GM23338 (cell line): Measurements from ENCODE around the gene ABHD16A. TPM values are rescaled to one million over a fixed set of nuclear protein-coding genes. Genes with fewer than 3 reads are reported as not detected.

Experiments
- ATAC-seq: fragments of 200-7000 bp; cut with Tn5 transposase; 3 replicates; pipeline ENCODE4 v1.9.1; 2020
- DNase-seq: peaks from one replicate; pipeline ENCODE4 v3.0.0-alpha.2; 2015; ENCODE audit warnings: low spot score
- H2AFZ ChIP-seq: fragments of 200-600 bp; sonication (generic); 2 replicates; pipeline ENCODE4 v1.8.0; 2016; ENCODE audit warnings: antibody characterized with exemption, mild to moderate bottlenecking, moderate library complexity
- H3F3A ChIP-seq: fragments of 200-600 bp; sonication (generic); replicated peaks from 2 replicates; pipeline ENCODE4 v1.8.0; 2017; ENCODE audit warnings: antibody characterized with exemption, mixed run types, low read depth
- H3K27ac ChIP-seq: fragments of 200-600 bp; sonication (generic); 2 replicates; pipeline ENCODE4 v1.6.1; 2016; ENCODE audit warnings: low read depth
- H3K27me3 ChIP-seq: fragments of 200-600 bp; sonication (generic); 2 replicates; pipeline ENCODE4 v1.8.0; 2016; ENCODE audit warnings: mild to moderate bottlenecking, mixed run types, moderate library complexity; ENCODE audit not compliant: insufficient read depth
- H3K36me3 ChIP-seq: fragments of 200-600 bp; sonication (generic); 2 replicates; pipeline ENCODE4 v1.8.0; 2016; ENCODE audit warnings: mild to moderate bottlenecking; ENCODE audit not compliant: insufficient read depth
- H3K4me1 ChIP-seq: fragments of 200-600 bp; sonication (generic); 2 replicates; pipeline ENCODE4 v1.8.0; 2016; ENCODE audit warnings: mild to moderate bottlenecking, moderate library complexity; ENCODE audit not compliant: insufficient read depth
- H3K4me2 ChIP-seq: fragments of 200-600 bp; sonication (generic); 2 replicates; pipeline ENCODE4 v1.7.1; 2017; ENCODE audit warnings: mixed run types
- H3K4me3 ChIP-seq: fragments of 200-600 bp; sonication (generic); 2 replicates; pipeline ENCODE4 v1.6.1; 2016; ENCODE audit warnings: mixed run types
- H3K79me2 ChIP-seq: fragments of 200-600 bp; sonication (generic); replicated peaks from 2 replicates; pipeline ENCODE4 v1.8.0; 2017; ENCODE audit warnings: mild to moderate bottlenecking; ENCODE audit not compliant: insufficient read depth
- H3K9me2 ChIP-seq: fragments of 200-600 bp; sonication (generic); 2 replicates; pipeline ENCODE4 v1.8.0; 2017; ENCODE audit not compliant: insufficient read depth
- H4K20me1 ChIP-seq: fragments of 200-600 bp; sonication (generic); replicated peaks from 2 replicates; pipeline ENCODE4 v1.8.0; 2017; ENCODE audit warnings: mild to moderate bottlenecking; ENCODE audit not compliant: insufficient read depth
- H3K27ac Mint-ChIP-seq: 2 replicates; pipeline ENCODE4 v1.8.0; 2020; ENCODE audit warnings: inconsistent platforms, mild to moderate bottlenecking, moderate library complexity, mixed read lengths
- H3K27me3 Mint-ChIP-seq: 3 replicates; pipeline ENCODE4 v1.8.0; 2022; ENCODE audit warnings: low read depth, mild to moderate bottlenecking, moderate library complexity, mixed read lengths, inconsistent platforms; ENCODE audit not compliant: insufficient read depth, poor library complexity
- H3K36me3 Mint-ChIP-seq: 3 replicates; pipeline ENCODE4 v1.8.0; 2021; ENCODE audit warnings: low read depth, mild to moderate bottlenecking, inconsistent platforms, moderate library complexity, mixed read lengths
- H3K4me1 Mint-ChIP-seq: 3 replicates; pipeline ENCODE4 v1.8.0; 2020; ENCODE audit warnings: mild to moderate bottlenecking, inconsistent platforms, mixed read lengths
- H3K4me3 Mint-ChIP-seq: 3 replicates; pipeline ENCODE4 v1.8.0; 2021; ENCODE audit warnings: moderate library complexity, mild to moderate bottlenecking, inconsistent platforms, mixed read lengths
- H3K9me3 Mint-ChIP-seq: 3 replicates; pipeline ENCODE4 v1.8.0; 2020; ENCODE audit warnings: moderate library complexity, mild to moderate bottlenecking, inconsistent platforms, mixed read lengths
- CREB1 ChIP-seq: fragments of 250-450 bp; sonication (Bioruptor Pico); IDR thresholded peaks from 2 replicates; pipeline ENCODE4 v1.5.0; 2020; ENCODE audit warnings: low read depth, mild to moderate bottlenecking, moderate library complexity
- CTCF ChIP-seq, 2 experiments: fragments of 200-600 bp in 1 of 2; sonication (generic) in 1 of 2; conservative IDR thresholded peaks; 2 replicates each; pipeline versions ENCODE4 v1.5.1 to v1.6.1; 2016 to 2017; ENCODE audit warnings: antibody characterized with exemption in 2 of 2, low read depth in 2 of 2, mild to moderate bottlenecking in 2 of 2, moderate library complexity in 1 of 2
- ETS1 ChIP-seq: IDR thresholded peaks from 2 replicates; pipeline ENCODE4 v1.6.1; 2016; ENCODE audit warnings: antibody characterized with exemption
- EZH2 ChIP-seq: fragments of 200-600 bp; sonication (generic); IDR thresholded peaks from one replicate; pipeline ENCODE4 v1.8.0; 2017; ENCODE audit warnings: antibody characterized with exemption, mild to moderate bottlenecking, low read depth; ENCODE audit not compliant: unreplicated experiment
- EZH2phosphoT487 ChIP-seq: fragments of 200-600 bp; sonication (generic); IDR thresholded peaks from one replicate; pipeline ENCODE4 v1.8.1; 2018; ENCODE audit warnings: antibody characterized with exemption; ENCODE audit not compliant: unreplicated experiment
- JUNB ChIP-seq: IDR thresholded peaks from one replicate; pipeline ENCODE4 v1.6.1; 2016; ENCODE audit warnings: antibody characterized with exemption; ENCODE audit not compliant: unreplicated experiment
- NANOG ChIP-seq: IDR thresholded peaks from 2 replicates; pipeline ENCODE4 v1.6.1; 2016; ENCODE audit warnings: antibody characterized with exemption, borderline replicate concordance
- POLR2AphosphoS5 ChIP-seq: IDR thresholded peaks from 2 replicates; pipeline ENCODE4 v1.6.1; 2016; ENCODE audit warnings: antibody characterized with exemption, low read depth
- REST ChIP-seq: IDR thresholded peaks from one replicate; pipeline ENCODE4 v1.6.1; 2018; ENCODE audit warnings: antibody characterized with exemption; ENCODE audit not compliant: unreplicated experiment
- STAT1 ChIP-seq: IDR thresholded peaks from one replicate; pipeline ENCODE4 v1.6.1; 2016; ENCODE audit warnings: antibody characterized with exemption; ENCODE audit not compliant: unreplicated experiment
- ZNF114 ChIP-seq: fragments of 250-450 bp; sonication (Bioruptor Pico); IDR thresholded peaks from 2 replicates; pipeline ENCODE4 v1.5.0; 2020; ENCODE audit warnings: mild to moderate bottlenecking, moderate library complexity
- ZNF331 ChIP-seq: fragments of 250-450 bp; sonication (Bioruptor Pico); IDR thresholded peaks from 2 replicates; pipeline ENCODE4 v1.5.0; 2020; ENCODE audit warnings: low read depth, mild to moderate bottlenecking, moderate library complexity
- ZNF462 ChIP-seq: fragments of 250-450 bp; sonication (Bioruptor Pico); IDR thresholded peaks from 2 replicates; pipeline ENCODE4 v1.5.0; 2020; ENCODE audit warnings: mild to moderate bottlenecking, moderate library complexity
- polyA plus RNA-seq: library from polyadenylated mRNA; unstranded; fragments of >200 nt; fragmentation: Nextera tagmentation; extraction: Ambion mirVana; gene quantifications from 2 replicates; pipeline ENCODE4 v1.2.1, GENCODE V29; 2016
- total RNA-seq: library from RNA; depleted of rRNA; stranded (reverse); fragments of >200 nt; shearing (Covaris generic); gene quantifications from 2 replicates; pipeline ENCODE4 v1.2.3, GENCODE V29; 2014

The ABHD16A gene
- total and polyA plus RNA-seq, 2 experiments from 2014 or later = 26.9 to 37.0 TPM

GRCh38 chr6:31639449-31639861 is 63.7 kb downstream of the ABHD16A start:
- TF ChIP-seq CREB1 (CRISPR knock-in tag) (no peak), ETS1 (no peak), POLR2AphosphoS5 (no peak), ZNF331 (no peak), ZNF462 (no peak), EZH2phosphoT487 (no peak), EZH2 (no peak), NANOG (no peak), REST (no peak), CTCF (conservative IDR thresholded peaks at IDR 0.05; ENCODE audit: low read depth in 2 of 2) (no peak), JUNB (no peak), ZNF114 (CRISPR knock-in tag) (no peak), STAT1 (no peak)
- Histone ChIP-seq H3K79me2 (no peaks in the 10 kb centered on the region), H3K4me3 (no peak overlapping the region), H3K9me2 (no peaks in the 10 kb centered on the region), H3K27ac (no peak overlapping the region), H3K4me1 (no peaks in the 10 kb centered on the region), H3F3A (peaks cover 51% of the 10 kb centered on the region), H3K36me3 (peaks cover 50% of the 10 kb centered on the region), H3K27me3 (no peaks in the 10 kb centered on the region), H3K4me2 (no peak overlapping the region), H2AFZ (no peak overlapping the region), H4K20me1 (peaks cover 25% of the 10 kb centered on the region)
- ATAC-seq = peak; percentile 30
- no peaks in the 10 kb centered on the region for H3K9me3 Mint-ChIP-seq
- DNase-seq = no peak
- H3K36me3 Mint-ChIP-seq = peaks cover 83% of the 10 kb centered on the region
- no peak overlapping the region for H3K4me3 Mint-ChIP-seq
- no peak overlapping the region for H3K27ac Mint-ChIP-seq
- no peaks in the 10 kb centered on the region for H3K4me1 Mint-ChIP-seq
- H3K27me3 Mint-ChIP-seq = peaks cover 6% of the 10 kb centered on the region
